Measurements from ENCODE around the gene RGS10.

The RGS10 gene

DNA sequence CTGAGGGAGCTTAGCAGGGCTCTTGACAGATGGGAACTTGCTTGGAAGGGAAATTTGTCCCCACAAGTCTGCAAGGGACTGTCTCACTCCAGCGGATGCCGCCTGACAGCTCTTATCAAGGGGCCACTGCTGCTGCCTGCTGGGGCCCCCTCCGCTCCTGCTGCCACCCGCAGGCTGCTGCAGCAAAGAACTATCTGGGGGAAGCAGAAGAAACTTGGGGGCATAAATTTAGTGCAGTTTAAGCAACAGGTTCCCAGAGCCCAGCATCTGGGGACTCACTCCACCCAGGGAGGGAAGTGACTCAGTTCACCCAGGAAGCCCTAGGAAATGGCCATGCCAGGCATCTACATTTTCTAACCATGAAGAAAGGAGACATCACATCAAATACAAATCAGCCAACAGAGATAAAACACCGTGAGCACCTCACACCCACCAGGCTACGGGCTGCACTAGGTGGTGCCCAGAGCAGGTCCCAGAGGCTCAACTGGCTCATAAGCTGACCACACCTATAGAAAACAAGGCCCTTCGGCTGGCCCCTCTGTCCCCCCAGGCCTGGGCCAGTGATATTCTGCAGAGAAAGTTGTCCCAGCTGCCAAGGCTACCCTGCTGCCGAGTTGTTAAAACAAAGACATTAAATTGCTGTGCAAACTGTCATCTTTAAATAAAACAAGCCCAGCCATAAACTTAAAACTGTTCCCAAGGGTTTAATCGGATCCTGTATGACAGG is 3.7 kb downstream of the RGS10 start:
- H3K4me2 ChIP-seq (ENCODE audit: low read length): peak overlapping the region; percentile 93
- no peak overlapping the region for H3K27ac ChIP-seq (ENCODE audit: low read length)
- peak overlapping the region; percentile 24; the same call in 1 of the 2 replicates for H3K9ac ChIP-seq (ENCODE audit: low read length)
- H3K4me3 ChIP-seq (ENCODE audit: low read length): peak overlapping the region; percentile 62
- peaks cover 52% of the 10 kb centered on the region for H4K20me1 ChIP-seq (ENCODE audit: insufficient read depth, low read length)
- H3K79me2 ChIP-seq (ENCODE audit: low read length): peaks cover 78% of the 10 kb centered on the region
- TF ChIP-seq, protein P1, sequence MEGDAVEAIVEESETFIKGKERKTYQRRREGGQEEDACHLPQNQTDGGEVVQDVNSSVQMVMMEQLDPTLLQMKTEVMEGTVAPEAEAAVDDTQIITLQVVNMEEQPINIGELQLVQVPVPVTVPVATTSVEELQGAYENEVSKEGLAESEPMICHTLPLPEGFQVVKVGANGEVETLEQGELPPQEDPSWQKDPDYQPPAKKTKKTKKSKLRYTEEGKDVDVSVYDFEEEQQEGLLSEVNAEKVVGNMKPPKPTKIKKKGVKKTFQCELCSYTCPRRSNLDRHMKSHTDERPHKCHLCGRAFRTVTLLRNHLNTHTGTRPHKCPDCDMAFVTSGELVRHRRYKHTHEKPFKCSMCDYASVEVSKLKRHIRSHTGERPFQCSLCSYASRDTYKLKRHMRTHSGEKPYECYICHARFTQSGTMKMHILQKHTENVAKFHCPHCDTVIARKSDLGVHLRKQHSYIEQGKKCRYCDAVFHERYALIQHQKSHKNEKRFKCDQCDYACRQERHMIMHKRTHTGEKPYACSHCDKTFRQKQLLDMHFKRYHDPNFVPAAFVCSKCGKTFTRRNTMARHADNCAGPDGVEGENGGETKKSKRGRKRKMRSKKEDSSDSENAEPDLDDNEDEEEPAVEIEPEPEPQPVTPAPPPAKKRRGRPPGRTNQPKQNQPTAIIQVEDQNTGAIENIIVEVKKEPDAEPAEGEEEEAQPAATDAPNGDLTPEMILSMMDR (IDR thresholded peaks at IDR 0.05; ENCODE audit: low read depth, low read length): no peak
- no peak for TF ChIP-seq EZH2phosphoT487 (IDR thresholded peaks at IDR 0.05; ENCODE audit: low read depth)
- H3K36me3 ChIP-seq (replicated peaks; ENCODE audit: low read depth, low read length): peaks cover 6% of the 10 kb centered on the region
- H3K27me3 ChIP-seq (ENCODE audit: low read depth, low read length): no peaks in the 10 kb centered on the region
- H2AFZ ChIP-seq (ENCODE audit: low read depth, low read length): no peak overlapping the region
- H3K9me3 ChIP-seq (ENCODE audit: insufficient read depth, low read length): no peaks in the 10 kb centered on the region
- H3K4me1 ChIP-seq (ENCODE audit: low read length): peaks cover 31% of the 10 kb centered on the region

DNA sequence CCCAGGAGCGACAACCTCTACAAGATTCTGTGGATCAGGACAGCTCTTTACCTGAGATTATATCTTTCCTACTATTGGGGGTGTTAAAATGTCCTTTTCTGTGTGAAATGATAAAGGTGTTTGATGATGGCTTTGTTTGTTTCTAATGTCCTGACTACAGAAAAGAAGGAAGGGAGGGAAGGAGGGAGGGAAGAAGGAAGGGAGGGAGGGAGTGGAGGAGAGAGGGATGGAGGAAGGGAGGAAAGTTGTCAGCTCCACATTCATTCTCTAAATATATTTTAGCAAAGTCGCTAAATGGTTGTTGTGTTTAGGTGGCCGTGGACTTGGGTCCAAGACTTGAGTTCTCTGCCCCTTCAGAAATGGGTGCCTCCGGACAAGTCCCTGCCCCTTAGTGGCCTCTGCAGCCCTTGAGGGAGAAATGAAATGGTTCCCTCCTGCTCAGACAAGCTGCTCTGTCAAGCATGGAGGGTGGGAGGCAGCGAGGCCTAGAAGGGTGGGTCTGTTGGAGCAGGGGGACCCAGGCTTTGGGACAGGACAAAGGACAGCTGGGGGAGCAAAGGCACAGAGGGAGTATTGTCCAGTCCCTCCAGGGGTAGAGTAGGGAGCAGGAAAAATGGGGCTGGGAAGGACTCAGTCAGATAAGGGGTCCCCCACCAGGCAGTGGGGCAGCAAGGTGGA is 4.4 kb downstream of the RGS10 start:
- Histone ChIP-seq H4K20me1 (ENCODE audit: insufficient read depth, low read length) (peaks cover 54% of the 10 kb centered on the region), H3K4me3 (ENCODE audit: low read length) (no peak overlapping the region), H3K27ac (ENCODE audit: low read length) (no peak overlapping the region), H3K79me2 (ENCODE audit: low read length) (peaks cover 85% of the 10 kb centered on the region), H3K36me3 (replicated peaks; ENCODE audit: low read depth, low read length) (peaks cover 6% of the 10 kb centered on the region), H3K4me2 (ENCODE audit: low read length) (peak overlapping the region; percentile 93; the same call in 1 of the 2 replicates), H3K4me1 (ENCODE audit: low read length) (peaks cover 31% of the 10 kb centered on the region), H3K27me3 (ENCODE audit: low read depth, low read length) (no peaks in the 10 kb centered on the region), H3K9me3 (ENCODE audit: insufficient read depth, low read length) (no peaks in the 10 kb centered on the region), H3K9ac (ENCODE audit: low read length) (no peak overlapping the region), H2AFZ (ENCODE audit: low read depth, low read length) (no peak overlapping the region)
- TF ChIP-seq, protein P1 (IDR thresholded peaks at IDR 0.05; ENCODE audit: low read depth, low read length): no peak
- no peak for TF ChIP-seq EZH2phosphoT487 (IDR thresholded peaks at IDR 0.05; ENCODE audit: low read depth)

DNA sequence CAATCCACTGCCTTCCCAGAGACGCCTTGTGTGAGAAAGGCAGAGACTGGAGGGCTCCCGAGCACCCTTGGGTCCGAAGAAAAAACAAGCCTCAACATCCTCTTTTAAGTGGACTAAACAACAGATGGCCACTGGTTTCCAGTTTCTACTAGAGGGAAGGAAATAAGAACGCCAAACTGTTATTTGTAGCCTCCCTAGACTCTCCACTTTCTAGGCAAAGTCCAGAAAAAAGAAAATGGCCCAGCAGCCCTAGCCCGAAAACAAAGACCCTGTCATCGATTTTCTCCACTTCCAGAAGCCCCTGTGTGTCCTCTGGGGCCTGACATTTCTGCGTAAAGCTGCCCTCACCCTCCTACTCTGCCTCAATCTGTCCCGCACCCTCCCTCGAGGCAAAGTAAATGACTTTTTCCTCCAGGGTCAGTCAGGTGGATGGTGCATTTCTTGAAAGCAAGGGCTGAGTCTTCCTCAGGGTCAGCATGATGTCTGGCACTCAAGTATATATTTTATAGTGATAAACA is 6.0 kb downstream of the RGS10 start:
- H3K4me2 ChIP-seq (ENCODE audit: low read length): no peak overlapping the region
- no peaks in the 10 kb centered on the region for H3K27me3 ChIP-seq (ENCODE audit: low read depth, low read length)
- H3K4me1 ChIP-seq (ENCODE audit: low read length): peaks cover 31% of the 10 kb centered on the region
- H4K20me1 ChIP-seq (ENCODE audit: insufficient read depth, low read length): peaks cover 61% of the 10 kb centered on the region
- no peak overlapping the region for H3K27ac ChIP-seq (ENCODE audit: low read length)
- H3K9me3 ChIP-seq (ENCODE audit: insufficient read depth, low read length): no peaks in the 10 kb centered on the region
- no peak for TF ChIP-seq EZH2phosphoT487 (IDR thresholded peaks at IDR 0.05; ENCODE audit: low read depth)
- TF ChIP-seq, protein P1 (IDR thresholded peaks at IDR 0.05; ENCODE audit: low read depth, low read length): no peak
- H3K36me3 ChIP-seq (replicated peaks; ENCODE audit: low read depth, low read length): peaks cover 6% of the 10 kb centered on the region
- no peak overlapping the region for H2AFZ ChIP-seq (ENCODE audit: low read depth, low read length)
- no peak overlapping the region for H3K4me3 ChIP-seq (ENCODE audit: low read length)
- no peak overlapping the region for H3K9ac ChIP-seq (ENCODE audit: low read length)
- H3K79me2 ChIP-seq (ENCODE audit: low read length): peaks cover 90% of the 10 kb centered on the region

DNA sequence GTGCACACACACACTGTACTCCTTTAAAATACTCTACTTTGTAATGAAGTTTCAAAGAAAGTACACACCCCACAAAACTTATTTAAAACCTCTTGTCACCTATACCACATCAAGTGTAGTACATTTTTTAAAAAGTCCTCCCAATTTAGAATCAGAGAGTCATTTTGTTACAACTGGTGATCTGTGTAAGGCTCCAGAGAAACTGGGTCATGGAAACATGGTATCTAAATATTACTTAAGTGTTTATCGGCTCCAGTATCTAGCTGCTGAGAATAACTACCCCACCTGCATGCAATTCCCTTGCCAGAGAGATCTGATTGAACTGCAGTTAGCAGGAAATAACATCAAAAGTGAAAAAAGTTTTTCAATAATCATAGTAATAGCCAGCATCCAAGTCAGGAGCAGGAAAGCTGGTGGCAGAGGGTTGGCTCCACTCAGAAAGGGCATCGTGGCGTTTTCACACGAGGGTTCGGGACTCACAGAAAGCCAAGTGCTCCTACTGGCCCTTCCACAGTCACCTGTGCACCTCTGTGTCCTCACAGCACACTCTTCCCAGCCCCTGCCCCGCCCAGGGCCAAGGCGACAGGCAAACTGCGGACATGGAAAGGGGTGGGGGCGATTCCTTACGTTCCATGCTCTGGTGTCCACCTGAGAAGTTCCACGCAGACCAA is 6.5 kb downstream of the RGS10 start:
- H3K79me2 ChIP-seq (ENCODE audit: low read length): peaks cover 90% of the 10 kb centered on the region
- no peak for TF ChIP-seq EZH2phosphoT487 (IDR thresholded peaks at IDR 0.05; ENCODE audit: low read depth)
- TF ChIP-seq, protein P1 (IDR thresholded peaks at IDR 0.05; ENCODE audit: low read depth, low read length): no peak
- H4K20me1 ChIP-seq (ENCODE audit: insufficient read depth, low read length): peaks cover 60% of the 10 kb centered on the region
- H3K27ac ChIP-seq (ENCODE audit: low read length): no peak overlapping the region
- no peak overlapping the region for H3K9ac ChIP-seq (ENCODE audit: low read length)
- no peak overlapping the region for H3K4me3 ChIP-seq (ENCODE audit: low read length)
- no peaks in the 10 kb centered on the region for H3K9me3 ChIP-seq (ENCODE audit: insufficient read depth, low read length)
- H3K4me1 ChIP-seq (ENCODE audit: low read length): peaks cover 29% of the 10 kb centered on the region
- no peak overlapping the region for H2AFZ ChIP-seq (ENCODE audit: low read depth, low read length)
- no peaks in the 10 kb centered on the region for H3K27me3 ChIP-seq (ENCODE audit: low read depth, low read length)
- no peak overlapping the region for H3K4me2 ChIP-seq (ENCODE audit: low read length)
- H3K36me3 ChIP-seq (replicated peaks; ENCODE audit: low read depth, low read length): peaks cover 6% of the 10 kb centered on the region
